Measurements from ENCODE around the gene PACRG.

PACRG gene

DNA sequence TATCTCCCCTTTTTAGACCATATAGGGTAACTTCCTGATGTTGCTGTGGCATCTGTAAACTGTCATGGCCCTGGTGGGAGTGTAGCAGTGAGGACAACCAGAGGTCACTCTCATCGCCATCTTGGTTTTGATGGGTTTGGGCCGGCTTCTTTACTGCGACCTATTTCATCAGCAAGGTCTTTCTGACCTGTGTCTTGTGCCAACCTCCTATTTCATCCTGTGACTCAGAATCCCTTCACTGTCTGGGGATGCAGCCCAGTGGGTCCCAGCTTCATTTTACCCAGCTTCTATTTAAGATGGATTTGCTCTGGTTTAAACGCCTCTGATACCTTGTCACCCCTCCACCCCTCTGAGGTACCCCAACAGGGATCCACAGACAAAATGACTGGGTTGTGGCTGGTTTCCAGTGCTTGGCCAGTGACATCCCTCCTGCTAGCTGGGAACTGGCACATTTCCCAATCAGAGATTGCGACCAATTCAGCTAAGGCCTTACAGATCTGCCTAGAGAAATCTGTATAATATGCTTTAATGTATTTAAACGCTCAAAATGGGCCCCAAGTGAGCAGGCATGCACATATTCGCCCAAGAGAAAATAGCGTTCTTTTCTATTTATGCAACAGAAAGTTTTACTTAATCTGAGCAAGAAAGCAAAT, 371.2 kb downstream of the PACRG start:
- no peak for DNase-seq

DNA sequence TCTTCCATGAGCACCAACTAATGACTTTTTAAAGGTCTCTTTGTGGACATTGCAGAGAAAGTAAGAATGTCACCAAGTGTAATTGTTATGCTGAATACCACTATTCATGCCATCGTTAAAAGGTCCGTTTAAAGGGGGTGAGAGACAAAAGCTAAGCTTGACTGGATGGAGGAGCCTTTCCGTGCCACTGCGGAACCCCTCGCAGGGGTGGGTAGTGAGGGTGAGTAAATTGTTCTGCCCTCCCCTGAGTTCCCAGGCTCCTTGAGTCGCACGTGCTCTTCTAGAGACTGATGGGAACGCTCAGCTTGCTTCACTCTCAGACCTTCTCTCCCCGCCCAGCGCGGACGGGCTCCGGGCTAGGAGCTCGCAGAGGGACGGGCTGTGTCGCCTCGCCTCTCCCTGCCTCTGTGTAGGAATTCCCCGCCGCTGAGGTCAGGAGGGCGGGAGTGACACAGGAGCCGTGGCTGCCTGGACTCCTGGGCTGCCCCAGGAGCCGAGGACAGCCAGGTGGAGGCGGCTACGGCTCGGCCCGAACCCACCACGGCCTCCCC, 371.9 kb downstream of the PACRG start:
- DNase-seq = no peak

GRCh38 chr6:163100259-163100658, 372.5 kb downstream of the PACRG start:
- DNase-seq = no peak

GRCh38 chr6:163113358-163113962, 385.7 kb downstream of the PACRG start:
- DNase-seq = no peak

- no peak for DNase-seq
Observed at GRCh38 chr6:163118941-163119340, 391.2 kb downstream of the PACRG start.

DNA sequence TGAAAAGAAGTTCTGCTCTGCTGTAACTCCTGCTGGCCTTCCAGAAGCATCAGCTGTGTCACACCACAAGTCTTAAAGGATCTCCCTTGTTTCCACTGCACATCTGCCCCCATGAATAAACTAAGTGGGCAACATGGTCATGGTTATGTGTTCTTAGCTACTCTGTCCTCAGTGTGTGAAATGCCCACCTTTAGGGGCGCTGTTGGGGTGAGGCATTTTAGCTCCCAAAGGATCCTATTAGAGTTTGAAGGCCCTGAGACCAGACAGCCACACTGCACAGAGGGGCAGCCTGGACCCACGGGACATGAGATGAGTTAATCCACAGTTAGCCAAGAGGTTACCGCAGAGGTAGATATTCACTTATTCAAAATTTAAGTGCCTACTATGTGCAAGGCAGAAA, 392.4 kb downstream of the PACRG start:
- DNase-seq = no peak

DNA sequence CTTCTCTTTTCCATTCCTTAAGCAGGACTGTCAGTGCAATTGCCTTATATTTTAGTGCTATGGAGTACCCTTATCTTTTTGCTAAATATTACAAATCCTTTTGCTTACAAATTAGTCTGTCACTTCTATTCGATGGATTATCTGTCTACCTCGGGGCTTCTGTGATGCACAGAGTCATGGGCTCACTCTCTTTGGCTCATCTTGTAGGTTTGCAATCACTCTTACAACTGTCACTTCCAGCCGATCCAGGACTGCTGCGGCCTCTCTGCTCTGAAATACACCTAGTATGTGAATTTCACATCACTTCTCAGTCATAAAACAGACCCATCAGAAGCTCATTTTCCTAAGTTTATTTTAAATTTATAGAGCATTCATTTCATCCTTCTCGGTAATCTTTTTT, 393.5 kb downstream of the PACRG start:
- no peak for DNase-seq

DNA sequence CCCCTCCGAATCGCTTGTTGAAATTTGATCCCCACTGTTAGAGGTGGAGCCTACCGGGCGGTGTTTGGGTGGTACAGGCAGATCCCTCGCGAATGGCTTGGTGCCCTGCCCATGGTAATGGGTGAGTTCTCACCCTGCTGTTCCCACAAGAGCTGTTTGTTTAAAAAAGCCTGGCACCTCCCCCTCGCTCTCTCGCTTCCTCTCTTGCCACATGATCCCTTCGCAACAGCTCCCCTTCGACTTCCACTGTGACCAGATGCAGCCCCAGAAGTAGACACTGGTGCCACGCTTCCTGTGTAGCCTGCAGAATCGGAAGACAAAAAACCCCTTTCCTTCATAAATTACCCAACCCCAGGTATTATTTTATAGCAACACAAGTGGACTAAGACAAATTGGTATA, 394.6 kb downstream of the PACRG start:
- DNase-seq = peak; percentile 37

GRCh38 chr6:163123098-163123497, 395.3 kb downstream of the PACRG start:
- DNase-seq = peak; percentile 10

- DNase-seq = peak; percentile 6
Observed at GRCh38 chr6:163126741-163127140, 399.0 kb downstream of the PACRG start.

- no peak for DNase-seq
Observed at GRCh38 chr6:163127587-163127986, 399.8 kb downstream of the PACRG start.

- DNase-seq = no peak
Observed at GRCh38 chr6:163128324-163128723, 400.6 kb downstream of the PACRG start.

- DNase-seq = no peak
Observed at GRCh38 chr6:163132050-163132750, 404.4 kb downstream of the PACRG start.

GRCh38 chr6:163133017-163133416, 405.2 kb downstream of the PACRG start:
- no peak for DNase-seq

GRCh38 chr6:163133691-163134090, 405.9 kb downstream of the PACRG start:
- DNase-seq = no peak

- no peak for DNase-seq
Observed at GRCh38 chr6:163136681-163137397, 409.1 kb downstream of the PACRG start.

- no peak for DNase-seq
Observed at GRCh38 chr6:163137398-163137881, 409.7 kb downstream of the PACRG start.

DNA sequence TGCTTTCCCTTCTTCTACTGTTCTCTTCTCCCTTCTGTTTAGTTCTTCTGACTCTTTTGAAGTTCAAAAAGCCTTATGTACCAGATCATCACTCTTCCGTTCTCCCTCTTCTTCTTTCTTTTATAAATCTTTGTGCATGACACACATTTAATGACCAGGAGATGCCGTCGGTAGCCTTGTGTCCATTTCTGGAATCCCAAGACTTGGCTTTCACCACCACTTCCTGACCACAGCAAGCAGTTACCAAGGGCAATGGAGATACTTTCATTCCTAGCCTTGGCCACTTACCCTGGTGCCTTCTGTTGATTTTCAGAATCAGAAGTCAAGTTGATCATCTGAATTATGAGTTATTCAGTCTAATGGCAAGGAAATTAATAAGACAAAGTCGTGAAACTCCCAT, 418.3 kb downstream of the PACRG start:
- no peak for DNase-seq

GRCh38 chr6:163147994-163148393, 420.2 kb downstream of the PACRG start:
- DNase-seq = no peak

GRCh38 chr6:163148451-163149278, 420.9 kb downstream of the PACRG start:
- no peak for DNase-seq

DNA sequence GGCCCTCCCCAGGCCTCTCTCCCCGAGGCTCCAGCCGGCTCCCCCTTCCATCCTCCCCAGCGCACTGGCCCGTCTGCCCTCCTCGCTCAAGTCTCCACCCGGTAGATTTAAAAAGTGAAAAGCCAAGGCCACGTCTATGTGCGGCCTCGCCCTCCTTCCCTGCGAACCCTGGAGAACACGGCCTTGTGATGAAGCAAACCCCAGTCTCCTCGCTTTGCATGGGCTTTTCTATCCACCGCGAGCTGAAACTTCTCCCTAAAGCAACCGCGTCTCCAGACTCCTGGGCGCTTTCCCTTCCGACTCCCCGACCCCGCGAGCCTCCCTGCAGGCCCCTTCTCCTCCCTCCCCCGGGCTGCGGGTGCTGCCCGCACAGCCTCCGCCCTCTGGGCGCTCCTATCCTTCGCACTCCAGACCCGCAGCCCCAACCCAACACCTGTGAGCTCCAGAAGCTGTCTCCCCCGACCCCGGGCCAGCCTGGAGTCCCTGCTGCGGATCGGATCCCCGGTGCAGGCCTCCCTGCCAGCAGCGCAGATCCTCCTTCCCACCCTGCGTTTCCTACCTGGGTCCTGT, 421.6 kb downstream of the PACRG start:
- DNase-seq = no peak

DNA sequence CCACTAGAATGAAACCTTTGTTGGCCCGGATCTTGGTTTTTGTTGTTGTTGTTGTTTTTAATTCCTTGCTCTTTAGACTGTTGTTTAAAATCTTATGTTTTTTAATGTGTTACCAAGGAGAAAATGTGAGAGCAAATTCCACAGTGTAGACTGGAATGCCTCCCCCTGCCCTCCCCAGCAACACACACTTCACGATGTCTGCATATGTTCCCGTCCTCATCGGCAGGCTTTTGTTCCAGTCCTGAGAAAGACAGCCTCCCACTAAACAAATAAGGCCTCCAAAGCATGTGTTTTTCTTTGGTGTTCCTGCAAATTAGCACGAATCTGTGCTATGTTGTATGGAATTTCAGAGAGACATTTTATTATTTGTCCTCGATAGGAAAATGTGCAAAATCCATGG, 423.4 kb downstream of the PACRG start:
- no peak for DNase-seq

Data from NCI-H510A treated with DMSO at 0.1 percent for 48 hours (cell line).